Activated T-helper 17 cell treated with anti-CD3 and anti-CD28 coated beads, Interleukin-2, amount 50 U/mL, for 72 hours (primary cell): ENCODE data around the gene CDKAL1. TPM values are rescaled to one million over a fixed set of nuclear protein-coding genes. Genes with fewer than 3 reads are reported as not detected.
"Not testable (repeated sequence)": the region's sequence is repeated elsewhere in the genome, so short reads cannot be mapped to it uniquely, and the experiment has no call there.

Source experiments
- ATAC-seq: fragments of 150-1000 bp; cut with Tn5 transposase; replicated peaks from 2 replicates; pipeline ENCODE4 v1.10.0; 2021; ENCODE audit warnings: mild to moderate bottlenecking, moderate library complexity
- H3K27ac Mint-ChIP-seq: one replicate; pipeline ENCODE4 v1.8.0; 2022; ENCODE audit warnings: mixed read lengths
- H3K27me3 Mint-ChIP-seq: one replicate; pipeline ENCODE4 v1.8.0; 2022; ENCODE audit warnings: mixed read lengths
- H3K36me3 Mint-ChIP-seq: one replicate; pipeline ENCODE4 v1.8.0; 2022; ENCODE audit warnings: low read depth, mild to moderate bottlenecking, mixed read lengths
- H3K4me1 Mint-ChIP-seq: one replicate; pipeline ENCODE4 v1.8.0; 2022; ENCODE audit warnings: mixed read lengths
- H3K4me3 Mint-ChIP-seq: one replicate; pipeline ENCODE4 v1.8.0; 2022; ENCODE audit warnings: mild to moderate bottlenecking, mixed read lengths
- H3K9me3 Mint-ChIP-seq: one replicate; pipeline ENCODE4 v1.8.0; 2022; ENCODE audit warnings: mixed read lengths
- total RNA-seq, 2 donors: library from RNA; stranded (reverse); gene quantifications; one replicate each; pipeline ENCODE4 v1.2.3, GENCODE V29; 2022

CDKAL1 gene
- total RNA-seq, 2 donors from 2014 or later: 27.7 to 31.9 TPM

DNA sequence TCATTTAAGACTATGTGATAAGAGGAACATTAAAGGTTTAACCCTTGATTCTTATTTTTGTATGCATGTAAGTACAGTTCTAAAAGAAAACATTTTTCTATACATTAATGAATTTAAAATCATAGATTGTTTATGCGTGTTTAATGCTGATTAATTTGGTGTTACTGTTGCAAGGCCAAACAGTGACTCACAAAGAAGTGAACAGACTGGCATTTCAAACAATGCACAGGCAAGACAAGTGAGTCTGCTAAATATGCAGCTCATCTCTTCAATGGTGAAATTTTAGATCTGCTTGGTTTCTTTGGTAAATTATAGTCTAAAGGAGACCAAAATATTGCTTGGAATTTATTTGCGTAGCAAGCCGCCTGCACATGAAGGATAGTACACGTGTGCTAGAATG lies 641.9 kb downstream of the CDKAL1 start:
- H3K4me1 Mint-ChIP-seq: no peaks in the 10 kb centered on the region
- no peaks in the 10 kb centered on the region for H3K36me3 Mint-ChIP-seq
- no peaks in the 10 kb centered on the region for H3K9me3 Mint-ChIP-seq
- ATAC-seq: no peak
- no peak overlapping the region for H3K4me3 Mint-ChIP-seq
- no peaks in the 10 kb centered on the region for H3K27me3 Mint-ChIP-seq
- no peak overlapping the region for H3K27ac Mint-ChIP-seq

DNA sequence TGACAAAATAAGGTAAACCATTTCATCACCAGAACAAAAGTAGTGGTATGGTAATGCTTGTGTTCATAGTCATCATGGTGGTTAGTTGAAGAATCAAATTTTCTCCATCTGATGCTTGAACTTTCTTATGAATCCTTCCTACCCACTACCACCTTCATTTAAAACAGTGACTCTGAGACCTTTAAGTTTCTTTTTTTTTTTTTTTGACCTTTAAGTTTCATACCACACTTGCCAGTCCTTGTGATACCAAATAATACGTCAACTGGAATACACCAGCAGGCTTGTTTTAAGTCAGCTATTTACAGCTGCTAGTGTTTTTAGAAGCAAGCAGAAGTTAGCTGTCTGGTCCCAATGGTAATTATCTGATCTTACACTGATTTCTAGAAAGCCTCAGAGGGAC lies 645.9 kb downstream of the CDKAL1 start:
- H3K27ac Mint-ChIP-seq: no peak overlapping the region
- H3K9me3 Mint-ChIP-seq: no peaks in the 10 kb centered on the region
- peak; percentile 86 for ATAC-seq
- H3K4me1 Mint-ChIP-seq: no peaks in the 10 kb centered on the region
- H3K4me3 Mint-ChIP-seq: no peak overlapping the region
- no peaks in the 10 kb centered on the region for H3K27me3 Mint-ChIP-seq
- peaks cover 6% of the 10 kb centered on the region for H3K36me3 Mint-ChIP-seq

DNA sequence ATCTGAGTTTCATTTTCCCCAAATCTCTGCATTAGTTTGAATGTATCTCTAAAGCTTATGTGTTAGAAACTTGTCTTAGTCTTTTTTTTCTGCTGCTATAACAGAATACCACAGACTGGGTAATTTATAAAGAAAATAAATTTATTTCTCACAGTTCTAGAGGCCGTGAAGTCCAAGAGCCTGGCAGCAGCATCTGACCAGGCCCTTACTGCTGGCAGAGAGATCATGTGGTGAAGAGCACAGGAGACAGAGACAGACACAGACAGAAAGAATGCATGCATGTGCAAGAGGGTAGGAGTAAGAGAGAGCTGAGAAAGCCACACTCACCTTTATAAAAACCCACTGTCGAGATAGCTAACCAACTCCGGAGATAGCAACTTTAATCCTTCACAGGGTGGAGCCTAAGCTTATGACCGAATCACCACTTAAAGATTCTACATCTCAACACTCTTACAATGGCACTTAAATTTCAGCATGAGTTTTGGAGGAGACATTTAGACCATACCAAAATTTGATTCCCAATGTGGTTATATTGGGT lies 646.6 kb downstream of the CDKAL1 start:
- Mint-ChIP-seq H3K27ac (peak overlapping the region; percentile 29), H3K4me1 (no peaks in the 10 kb centered on the region), H3K36me3 (peaks cover 6% of the 10 kb centered on the region), H3K9me3 (no peaks in the 10 kb centered on the region), H3K4me3 (no peak overlapping the region), H3K27me3 (no peaks in the 10 kb centered on the region)
- no peak for ATAC-seq

DNA sequence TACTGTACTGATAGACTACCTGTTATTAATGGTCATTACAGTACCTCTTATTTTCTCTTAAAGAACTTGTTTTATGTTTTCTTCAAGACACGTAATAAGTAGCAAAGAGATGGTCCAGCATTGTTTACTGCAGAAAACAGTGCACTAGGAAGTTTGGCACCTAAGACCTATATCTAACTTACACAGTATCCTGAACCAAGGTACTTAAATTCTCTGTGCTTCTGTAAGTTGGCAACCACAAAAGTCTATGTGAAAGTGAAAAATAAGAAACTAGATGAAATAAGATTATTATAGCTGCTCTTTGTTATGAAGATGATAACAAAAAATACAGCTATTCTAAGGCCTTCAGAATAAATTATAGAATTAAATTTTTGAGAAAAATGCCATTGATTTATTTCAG lies 647.6 kb downstream of the CDKAL1 start:
- Mint-ChIP-seq H3K4me1 (no peaks in the 10 kb centered on the region), H3K9me3 (no peaks in the 10 kb centered on the region), H3K27me3 (no peaks in the 10 kb centered on the region), H3K27ac (no peak overlapping the region), H3K4me3 (no peak overlapping the region), H3K36me3 (peaks cover 6% of the 10 kb centered on the region)
- no peak for ATAC-seq

DNA sequence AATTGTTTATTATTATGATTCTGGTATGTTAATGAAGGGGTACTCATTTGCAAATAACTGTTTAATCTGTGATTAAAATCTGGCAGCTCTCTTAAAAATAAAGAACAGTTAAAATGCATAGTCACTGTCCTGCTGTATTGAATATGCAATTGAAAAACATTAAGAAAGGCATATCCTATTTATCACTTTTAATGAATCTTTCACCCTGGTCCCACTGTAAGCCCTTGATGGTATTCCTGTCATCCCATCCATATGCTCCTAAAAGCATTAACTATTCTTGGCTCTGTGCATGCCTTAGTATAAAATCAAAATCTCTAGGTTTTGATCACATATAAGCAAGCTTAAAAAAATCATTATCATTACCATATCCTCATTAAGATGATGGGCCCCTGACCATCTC lies 648.3 kb downstream of the CDKAL1 start:
- Mint-ChIP-seq H3K27ac (no peak overlapping the region), H3K36me3 (peaks cover 6% of the 10 kb centered on the region), H3K4me1 (no peaks in the 10 kb centered on the region), H3K27me3 (no peaks in the 10 kb centered on the region), H3K9me3 (no peaks in the 10 kb centered on the region), H3K4me3 (no peak overlapping the region)
- no peak for ATAC-seq

DNA sequence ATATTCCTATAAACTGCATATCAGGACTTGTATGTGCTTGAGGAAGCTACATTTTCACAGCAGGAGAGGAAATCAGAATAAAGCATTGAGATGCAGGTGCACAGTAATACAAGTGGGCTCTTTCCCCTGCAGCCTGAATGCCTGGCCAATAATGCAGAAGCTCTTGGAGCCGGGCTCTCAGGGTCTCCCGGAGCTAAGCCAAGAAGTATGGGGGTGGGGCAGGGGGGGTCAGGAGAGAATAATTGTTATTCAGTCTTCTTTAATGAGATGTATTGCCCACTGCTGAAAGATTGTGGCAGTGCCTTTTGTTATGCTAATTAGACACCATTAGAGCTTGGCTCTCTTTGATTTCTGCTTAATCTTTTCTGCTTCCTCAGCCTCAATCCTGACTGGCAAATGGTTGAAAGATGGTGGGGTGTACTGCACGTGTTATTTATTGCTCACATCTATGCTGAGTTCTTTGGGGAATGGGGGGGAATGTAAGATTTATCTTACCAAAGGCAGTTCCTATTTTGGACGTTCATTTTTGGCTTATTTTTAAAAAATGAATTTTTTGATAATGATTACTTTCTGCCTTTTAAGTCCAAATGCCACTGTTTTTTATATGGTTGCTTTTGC lies 651.7 kb downstream of the CDKAL1 start:
- peaks cover 9% of the 10 kb centered on the region for H3K4me1 Mint-ChIP-seq
- H3K27ac Mint-ChIP-seq: no peak overlapping the region
- H3K4me3 Mint-ChIP-seq: no peak overlapping the region
- no peaks in the 10 kb centered on the region for H3K27me3 Mint-ChIP-seq
- no peaks in the 10 kb centered on the region for H3K9me3 Mint-ChIP-seq
- peaks cover 6% of the 10 kb centered on the region for H3K36me3 Mint-ChIP-seq
- no peak for ATAC-seq

DNA sequence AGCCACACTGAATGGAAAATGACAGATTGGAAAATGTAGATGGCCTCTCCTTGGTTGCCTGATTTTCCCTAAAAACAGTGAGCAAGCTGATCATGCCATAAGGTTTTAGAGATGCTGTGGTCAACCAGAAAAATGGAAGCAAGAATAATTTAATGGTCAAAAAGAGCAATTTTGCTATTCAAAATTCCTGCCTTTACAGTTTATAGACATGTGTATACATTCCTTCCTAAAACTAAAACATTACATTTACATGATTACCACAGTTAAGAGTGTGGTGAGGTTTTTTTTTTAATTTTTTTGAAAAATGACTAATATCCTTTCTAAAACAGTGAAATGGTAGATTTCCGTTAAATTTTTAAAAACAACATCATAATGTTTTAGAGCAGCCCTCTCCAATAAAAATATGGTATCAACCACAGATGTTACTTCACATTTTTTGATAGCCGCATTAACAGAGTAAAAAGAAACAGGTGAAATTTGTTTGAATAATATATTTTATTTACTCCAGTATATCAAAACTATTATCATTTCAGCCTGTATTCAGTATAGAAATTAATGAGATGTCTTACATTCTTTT lies 652.3 kb downstream of the CDKAL1 start:
- ATAC-seq: peak; percentile 20
- Mint-ChIP-seq H3K27ac (peak overlapping the region; percentile 12), H3K9me3 (no peaks in the 10 kb centered on the region)

DNA sequence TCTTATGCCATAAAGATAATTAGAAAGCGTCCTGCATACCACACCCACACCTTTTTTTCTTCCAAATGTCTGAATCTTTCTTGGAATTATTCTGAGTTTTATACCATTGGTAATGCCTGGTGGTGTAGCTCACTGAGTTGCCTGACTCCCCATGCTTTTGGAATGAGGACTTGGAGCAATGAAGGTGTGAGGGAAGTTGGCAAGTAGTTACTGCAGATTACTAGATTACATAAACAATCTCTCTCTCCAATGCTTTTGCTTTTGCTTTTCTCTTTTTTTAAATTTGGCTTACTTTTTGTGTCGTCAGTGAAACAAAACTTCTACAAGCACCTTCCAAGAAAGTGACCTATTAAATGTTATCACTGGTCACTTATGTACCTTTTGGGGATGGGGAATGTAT lies 653.2 kb downstream of the CDKAL1 start:
- Mint-ChIP-seq H3K9me3 (no peaks in the 10 kb centered on the region), H3K27ac (no peak overlapping the region), H3K4me1 (peaks cover 9% of the 10 kb centered on the region), H3K27me3 (no peaks in the 10 kb centered on the region), H3K4me3 (no peak overlapping the region), H3K36me3 (peaks cover 6% of the 10 kb centered on the region)
- no peak for ATAC-seq

More for the DNA sequence above, 652.3 kb downstream of the CDKAL1 start:
- H3K4me3 Mint-ChIP-seq: no peak overlapping the region
- H3K36me3 Mint-ChIP-seq: peaks cover 6% of the 10 kb centered on the region
- no peaks in the 10 kb centered on the region for H3K27me3 Mint-ChIP-seq
- H3K4me1 Mint-ChIP-seq: peaks cover 9% of the 10 kb centered on the region

DNA sequence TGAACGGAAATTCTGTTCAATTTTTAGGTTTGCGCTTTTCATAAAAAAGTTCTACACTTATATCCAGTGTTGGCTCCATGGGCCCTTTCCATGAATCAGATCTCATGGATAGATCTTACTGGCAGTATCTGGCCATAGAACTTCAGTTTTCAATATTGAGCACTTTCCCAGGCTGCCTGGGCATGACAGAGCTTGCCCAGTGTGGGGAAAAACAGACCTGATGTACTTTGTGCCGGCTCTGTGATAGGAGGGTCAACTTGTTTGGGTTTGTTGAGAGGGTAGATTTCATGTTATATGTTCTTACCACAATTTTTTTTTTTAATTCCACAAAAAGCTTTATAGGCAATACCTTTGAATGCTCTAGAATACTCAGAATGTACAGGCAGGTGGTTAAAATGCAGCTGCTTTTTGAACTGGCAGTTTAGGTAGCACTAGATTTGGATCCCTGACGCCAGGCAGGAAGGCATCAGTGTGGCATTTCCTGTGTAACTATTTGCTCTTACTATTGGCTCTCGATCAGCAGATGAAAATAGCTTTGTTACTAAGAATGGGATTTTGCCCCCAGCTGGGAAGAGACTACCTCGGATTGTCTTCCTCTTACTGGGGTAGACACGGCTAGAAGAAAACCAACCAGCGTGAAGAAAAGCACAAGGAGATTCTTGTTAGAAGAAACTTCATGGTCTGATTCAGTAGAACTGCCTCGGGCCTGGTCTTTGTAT lies 654.4 kb downstream of the CDKAL1 start:
- H3K9me3 Mint-ChIP-seq: peaks cover 4% of the 10 kb centered on the region
- peaks cover 9% of the 10 kb centered on the region for H3K4me1 Mint-ChIP-seq
- H3K27ac Mint-ChIP-seq: no peak overlapping the region
- no peak overlapping the region for H3K4me3 Mint-ChIP-seq
- peaks cover 1% of the 10 kb centered on the region for H3K36me3 Mint-ChIP-seq
- ATAC-seq: no peak
- no peaks in the 10 kb centered on the region for H3K27me3 Mint-ChIP-seq

DNA sequence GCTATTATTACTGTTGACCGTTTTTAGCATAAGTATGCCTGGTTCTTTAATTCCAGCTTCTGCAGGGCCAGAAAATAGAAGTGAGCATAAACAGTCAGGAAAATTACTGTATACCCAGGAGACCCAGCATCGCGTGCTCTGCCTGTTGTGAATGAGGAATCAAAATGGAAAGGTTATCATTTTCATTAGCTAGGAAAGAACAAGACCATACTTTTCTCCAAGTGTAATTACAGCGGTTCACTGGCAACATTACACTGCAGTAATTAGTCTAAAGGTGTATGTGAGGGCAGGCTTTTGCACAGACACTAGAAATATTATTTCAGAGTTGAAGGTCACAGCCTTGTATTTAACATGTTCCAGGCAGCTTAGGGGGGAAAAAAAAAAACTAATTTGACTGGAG lies 655.5 kb downstream of the CDKAL1 start:
- Mint-ChIP-seq H3K27ac (no peak overlapping the region), H3K4me3 (no peak overlapping the region), H3K4me1 (peaks cover 9% of the 10 kb centered on the region), H3K9me3 (peaks cover 5% of the 10 kb centered on the region), H3K36me3 (no peaks in the 10 kb centered on the region), H3K27me3 (no peaks in the 10 kb centered on the region)
- no peak for ATAC-seq

DNA sequence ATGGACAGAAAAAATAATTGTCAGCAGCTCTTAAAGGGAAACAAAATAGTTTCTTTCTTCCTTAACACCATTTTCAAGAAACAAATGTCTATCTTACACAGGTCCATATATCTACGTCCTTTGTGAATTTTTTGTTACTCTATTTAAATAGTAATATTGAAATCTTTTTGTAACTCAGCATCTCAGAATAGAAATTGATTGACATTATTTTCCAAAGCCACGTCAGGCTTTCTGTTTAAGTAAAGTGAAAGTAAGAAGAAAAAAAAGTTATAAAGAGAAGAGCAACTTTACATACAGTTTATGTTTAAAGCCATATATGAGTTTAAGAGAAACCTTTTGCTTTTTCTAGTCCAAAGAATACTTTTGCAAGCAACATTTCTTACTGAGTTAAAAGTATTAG lies 656.4 kb downstream of the CDKAL1 start:
- H3K27ac Mint-ChIP-seq: peak overlapping the region; percentile 58
- no peaks in the 10 kb centered on the region for H3K36me3 Mint-ChIP-seq
- H3K4me1 Mint-ChIP-seq: peaks cover 9% of the 10 kb centered on the region
- H3K27me3 Mint-ChIP-seq: no peaks in the 10 kb centered on the region
- peaks cover 5% of the 10 kb centered on the region for H3K9me3 Mint-ChIP-seq
- peak overlapping the region; percentile 42 for H3K4me3 Mint-ChIP-seq
- ATAC-seq: peak; percentile 66

DNA sequence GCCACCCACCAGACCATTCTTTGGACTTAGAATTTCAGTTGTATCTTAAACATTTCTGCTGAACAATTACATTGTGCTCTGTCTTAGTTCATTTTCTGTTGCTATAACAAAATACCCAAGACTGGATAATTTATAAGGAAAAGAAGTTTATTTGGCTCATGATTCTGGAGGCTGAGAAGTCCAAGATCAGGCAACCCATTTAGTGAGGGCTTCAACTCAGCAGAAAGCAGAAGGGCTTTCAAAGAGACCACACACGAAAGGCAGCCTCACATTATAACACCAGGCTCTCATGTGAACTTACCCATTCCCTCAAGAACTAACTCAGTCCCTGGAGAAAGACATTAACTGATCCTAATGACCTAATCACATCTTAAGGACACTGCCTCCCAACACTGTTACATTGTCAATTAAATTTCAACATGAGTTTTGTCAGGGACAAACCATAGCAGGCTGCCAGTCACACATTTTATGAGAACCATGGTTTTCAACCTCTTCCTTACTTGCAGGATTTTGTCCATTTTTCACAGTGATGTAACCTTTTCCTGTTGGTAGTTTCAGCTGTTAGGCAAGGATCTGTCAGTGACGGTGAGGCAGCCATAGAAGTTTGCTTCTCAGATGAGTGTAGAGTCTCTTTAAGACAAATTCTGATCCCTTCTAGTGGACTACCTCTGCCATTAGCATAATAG lies 659.7 kb downstream of the CDKAL1 start:
- ATAC-seq: no peak
- H3K27me3 Mint-ChIP-seq: no peaks in the 10 kb centered on the region
- H3K4me3 Mint-ChIP-seq: no peak overlapping the region

DNA sequence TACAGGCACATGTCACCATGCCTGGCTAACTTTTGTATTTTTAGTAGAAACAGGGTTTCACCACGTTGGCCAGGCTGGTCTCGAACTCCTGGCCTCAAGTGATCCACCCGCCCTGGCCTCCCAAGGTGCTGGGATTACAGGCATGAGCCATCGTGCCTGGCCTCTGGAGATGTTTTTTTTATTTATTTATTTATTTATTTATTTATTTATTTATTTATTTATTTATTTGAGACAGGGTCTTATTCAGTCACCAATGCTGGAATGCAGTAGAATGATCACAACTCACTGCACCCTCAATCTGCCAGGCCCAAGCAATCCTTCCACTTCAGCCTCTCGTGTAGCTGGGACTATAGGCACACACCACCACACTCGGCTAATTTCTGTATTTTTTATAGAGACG lies 661.0 kb downstream of the CDKAL1 start:
- H3K27ac Mint-ChIP-seq, H3K27me3 Mint-ChIP-seq, H3K4me3 Mint-ChIP-seq, ATAC-seq, H3K9me3 Mint-ChIP-seq, H3K4me1 Mint-ChIP-seq: not testable (repeated sequence)
- H3K36me3 Mint-ChIP-seq: peaks cover 22% of the 10 kb centered on the region

More for the DNA sequence above, 659.7 kb downstream of the CDKAL1 start:
- Mint-ChIP-seq H3K9me3 (peaks cover 5% of the 10 kb centered on the region), H3K27ac (no peak overlapping the region), H3K36me3 (peaks cover 9% of the 10 kb centered on the region), H3K4me1 (peaks cover 7% of the 10 kb centered on the region)

DNA sequence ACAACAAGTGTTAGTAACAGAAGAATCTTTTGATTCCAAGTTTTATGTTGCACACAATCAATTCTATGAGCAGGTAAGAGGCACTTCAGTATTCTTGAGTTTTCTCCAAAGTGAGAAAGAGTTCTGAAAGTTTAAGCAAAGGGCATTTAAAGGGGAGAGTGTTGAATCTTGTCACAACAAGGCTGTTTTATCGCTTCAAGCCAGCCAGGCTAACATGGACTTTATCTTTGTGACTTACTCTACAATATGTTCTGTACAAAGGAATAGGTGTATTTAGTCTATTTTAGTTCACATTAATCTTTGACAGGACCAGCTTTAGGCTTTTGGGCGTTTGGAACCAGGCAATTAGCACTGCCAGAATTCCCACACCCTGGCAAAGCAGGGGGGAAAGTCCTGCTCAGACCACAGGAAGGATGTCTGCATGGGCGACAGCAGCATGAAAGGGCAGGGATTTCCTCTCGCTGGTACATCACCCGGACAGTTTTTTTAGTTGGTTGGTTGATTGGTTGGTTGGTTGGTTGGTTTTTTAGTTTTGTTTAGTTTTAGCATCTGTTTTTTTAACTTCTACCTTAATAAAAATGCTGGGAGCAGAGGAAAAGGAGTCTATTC lies 663.9 kb downstream of the CDKAL1 start:
- Mint-ChIP-seq H3K27me3 (no peaks in the 10 kb centered on the region), H3K9me3 (peaks cover 5% of the 10 kb centered on the region), H3K27ac (no peak overlapping the region), H3K4me3 (no peak overlapping the region), H3K4me1 (no peaks in the 10 kb centered on the region), H3K36me3 (peaks cover 49% of the 10 kb centered on the region)
- no peak for ATAC-seq
